BLaER1 treated with 17β-estradiol and CSF1 and Interleukin-3, amounts not matched to agents 10 nM and 100 nM (cell line): ENCODE results near the gene PRELP.

Experiments used
- H3K27ac ChIP-seq, 11 experiments: shearing (Covaris generic); formaldehyde crosslinking; 2 replicates each; pipeline ENCODE4 v1.8.1; 2022
- H3K27me3 ChIP-seq, 11 experiments: shearing (Covaris generic); formaldehyde crosslinking; 2 replicates each; pipeline ENCODE4 v1.8.1; 2022
- H3K36me3 ChIP-seq, 11 experiments: shearing (Covaris generic); formaldehyde crosslinking; 2 replicates each; pipeline ENCODE4 v1.8.1; 2022
- H3K4me1 ChIP-seq, 10 experiments: shearing (Covaris generic); formaldehyde crosslinking; 2 replicates each; pipeline ENCODE4 v1.8.1; 2022
- H3K4me2 ChIP-seq, 11 experiments: shearing (Covaris generic); formaldehyde crosslinking; 2 replicates each; pipeline ENCODE4 v1.8.1; 2022
- H3K4me3 ChIP-seq, 10 experiments: shearing (Covaris generic); formaldehyde crosslinking; 2 replicates each; pipeline ENCODE4 v1.8.1; 2022
- H3K9ac ChIP-seq, 11 experiments: shearing (Covaris generic); formaldehyde crosslinking; 2 replicates each; pipeline ENCODE4 v1.8.1; 2022
- H3K9me3 ChIP-seq, 11 experiments: shearing (Covaris generic); formaldehyde crosslinking; replicated peaks in 1 of 11; 2 replicates each; pipeline ENCODE4 v1.8.1; 2022
- H4K20me1 ChIP-seq, 11 experiments: shearing (Covaris generic); formaldehyde crosslinking; 2 replicates each; pipeline ENCODE4 v1.8.1; 2022
- Cebpa-rat ChIP-seq, 11 experiments: shearing (Covaris generic); IDR thresholded peaks; 2 replicates each; pipeline ENCODE4 v1.8.1; 2022

The PRELP gene

DNA sequence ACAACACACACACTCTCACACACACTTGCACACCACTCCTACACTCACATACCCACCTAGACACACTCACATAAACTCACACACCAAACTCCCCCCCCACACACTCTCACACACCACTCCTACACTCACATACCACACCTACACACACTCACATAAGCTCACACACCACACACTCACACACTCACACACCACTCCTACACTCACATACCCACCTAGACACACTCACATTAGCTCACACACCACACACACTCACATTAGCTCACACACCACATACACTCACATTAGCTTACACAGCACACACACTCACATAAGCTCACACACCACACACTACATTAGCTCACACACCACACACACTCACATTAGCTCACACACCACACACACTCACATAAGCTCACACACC is 51.4 kb downstream of the PRELP start:
- no peaks in the 10 kb centered on the region for H3K36me3 ChIP-seq
- no peak overlapping the region for H3K9ac ChIP-seq
- no peak overlapping the region for H3K27ac ChIP-seq
- H3K27me3 ChIP-seq = no peaks in the 10 kb centered on the region
- H3K4me2 ChIP-seq = no peak overlapping the region
- no peaks in the 10 kb centered on the region for H3K9me3 ChIP-seq
- no peaks in the 10 kb centered on the region for H4K20me1 ChIP-seq
- H3K4me3 ChIP-seq = no peak overlapping the region
- TF ChIP-seq Cebpa-rat (IDR thresholded peaks at IDR 0.05) = no peak
- peaks cover 30 to 56% (median 38%) of the 10 kb centered on the region in 10 experiments for H3K4me1 ChIP-seq

DNA sequence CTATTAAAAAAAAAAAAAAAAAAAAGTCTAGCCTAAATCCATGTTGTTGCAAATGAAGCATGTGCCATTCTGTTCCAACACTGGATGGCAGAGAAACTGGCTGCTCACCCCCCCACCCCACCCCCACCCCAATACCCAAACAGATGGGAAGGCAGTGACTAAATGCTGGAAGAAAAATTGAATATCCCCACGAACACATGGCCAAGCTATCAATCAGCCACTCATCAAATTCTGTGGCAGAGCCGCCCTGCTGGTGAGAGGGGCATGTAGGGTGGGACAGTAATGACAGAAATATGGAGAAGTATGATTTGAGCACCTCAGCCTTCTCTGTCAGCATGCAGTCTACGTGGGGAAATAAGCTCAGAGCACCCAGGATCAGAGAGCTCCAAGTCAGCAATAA is 52.5 kb downstream of the PRELP start:
- no peaks in the 10 kb centered on the region for H3K9me3 ChIP-seq
- no peak overlapping the region for H3K4me3 ChIP-seq
- H3K4me2 ChIP-seq = peak overlapping the region in 5 of 11 experiments; percentile 55 to 75 (median 69); a peak in 9 of 22 replicates
- peaks cover 30 to 56% (median 38%) of the 10 kb centered on the region in 10 experiments for H3K4me1 ChIP-seq
- no peak for TF ChIP-seq Cebpa-rat (IDR thresholded peaks at IDR 0.05)
- no peaks in the 10 kb centered on the region for H4K20me1 ChIP-seq
- H3K27ac ChIP-seq = no peak overlapping the region
- no peak overlapping the region for H3K9ac ChIP-seq
- H3K27me3 ChIP-seq = no peaks in the 10 kb centered on the region
- H3K36me3 ChIP-seq = no peaks in the 10 kb centered on the region

DNA sequence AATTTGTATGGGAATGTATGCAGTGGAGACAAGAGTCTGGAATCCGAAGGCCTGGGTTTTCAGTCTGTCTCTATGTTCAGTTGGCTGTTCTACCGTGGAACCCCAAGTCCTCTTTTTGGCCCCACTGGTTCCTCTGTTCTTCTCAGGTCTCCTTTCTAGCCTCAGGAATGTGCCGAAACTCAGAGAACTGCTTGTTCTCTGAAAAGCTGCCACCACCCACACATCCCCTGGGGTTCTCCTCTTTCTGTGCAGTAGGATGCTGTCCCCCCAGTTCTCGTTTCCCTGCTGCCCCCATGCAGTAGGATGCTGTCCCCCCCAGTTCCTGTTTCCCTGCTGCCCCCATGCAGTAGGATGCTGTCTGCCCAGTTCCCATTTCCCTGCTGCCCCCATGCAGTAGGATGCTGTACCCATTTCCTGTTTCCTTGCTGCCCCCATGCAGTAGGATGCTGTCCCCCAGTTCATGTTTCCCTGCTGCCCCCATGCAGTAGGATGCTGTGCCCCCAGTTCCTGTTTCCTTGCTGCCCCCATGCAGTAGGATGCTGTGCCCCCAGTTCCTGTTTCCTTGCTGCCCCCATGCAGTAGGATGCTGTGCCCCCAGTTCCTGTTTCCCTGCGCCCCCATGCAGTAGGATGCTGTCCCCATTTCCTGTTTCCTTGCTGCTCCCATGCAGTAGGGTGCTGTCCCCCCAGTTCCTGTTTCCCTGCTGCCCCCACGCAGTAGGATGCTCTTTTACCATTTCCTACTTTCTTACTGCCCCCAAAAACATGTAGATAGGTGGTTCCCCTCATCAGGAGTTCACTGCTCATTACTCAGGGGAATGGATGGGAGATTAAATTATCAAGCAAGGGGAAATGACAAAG is 53.6 kb downstream of the PRELP start:
- Histone ChIP-seq H3K4me3 (no peak overlapping the region), H3K27me3 (no peaks in the 10 kb centered on the region), H3K27ac (peak overlapping the region in 4 of 11 experiments; percentile 1 to 32 (median 12); a peak in 5 of 22 replicates), H3K9ac (no peak overlapping the region), H4K20me1 (no peaks in the 10 kb centered on the region), H3K36me3 (no peaks in the 10 kb centered on the region), H3K9me3 (no peaks in the 10 kb centered on the region), H3K4me1 (peaks cover 24 to 49% (median 32%) of the 10 kb centered on the region in 10 experiments), H3K4me2 (peak overlapping the region; percentile 14 to 75 (median 55); a peak in 21 of 22 replicates)
- no peak for TF ChIP-seq Cebpa-rat (IDR thresholded peaks at IDR 0.05)

DNA sequence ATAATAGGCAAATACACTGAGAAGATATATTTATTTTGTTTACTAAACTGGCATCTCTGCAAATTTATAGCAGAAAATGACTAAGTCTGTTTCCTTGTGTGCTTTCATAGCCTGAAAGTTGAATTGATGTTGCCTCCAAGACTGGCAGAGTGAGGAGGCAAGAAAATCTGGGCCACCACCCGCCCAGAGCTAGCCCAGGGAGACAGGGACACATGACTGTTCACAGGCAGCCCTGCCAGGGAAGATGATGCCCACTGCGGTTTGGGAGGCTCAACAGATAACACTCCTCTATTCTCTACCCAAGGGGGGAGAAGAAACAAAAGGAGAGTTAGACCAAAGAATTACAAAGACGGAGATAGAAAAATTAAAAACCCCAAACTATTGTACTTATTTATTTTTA is 55.5 kb downstream of the PRELP start:
- no peak overlapping the region for H3K9ac ChIP-seq
- no peaks in the 10 kb centered on the region for H4K20me1 ChIP-seq
- no peaks in the 10 kb centered on the region for H3K36me3 ChIP-seq
- H3K4me1 ChIP-seq = peaks cover 10 to 30% (median 17%) of the 10 kb centered on the region in 10 experiments; a peak in 18 of 20 replicates
- no peaks in the 10 kb centered on the region for H3K9me3 ChIP-seq
- H3K4me2 ChIP-seq = no peak overlapping the region
- no peak overlapping the region for H3K4me3 ChIP-seq
- no peak overlapping the region for H3K27ac ChIP-seq
- H3K27me3 ChIP-seq = no peaks in the 10 kb centered on the region
- TF ChIP-seq Cebpa-rat (IDR thresholded peaks at IDR 0.05) = no peak

DNA sequence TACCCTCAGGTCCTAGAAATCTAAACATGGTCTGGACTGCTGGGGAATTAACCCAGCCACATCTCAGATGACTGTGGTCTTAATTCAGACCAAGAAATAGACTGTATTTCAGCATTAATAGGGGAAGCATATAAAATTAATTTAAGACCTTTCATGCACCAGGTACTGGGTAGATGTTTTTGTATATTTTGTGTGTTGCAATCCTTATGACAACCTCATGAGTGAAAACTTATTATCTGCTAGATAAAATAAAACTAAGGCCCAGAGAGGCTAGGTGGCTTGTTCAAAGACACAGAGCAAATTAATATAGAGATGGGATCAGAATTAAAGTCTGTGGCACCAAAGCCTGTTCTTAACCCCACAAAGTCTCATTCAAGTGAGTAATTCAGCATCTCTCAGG is 58.4 kb downstream of the PRELP start:
- Histone ChIP-seq H3K4me2 (no peak overlapping the region), H3K36me3 (no peaks in the 10 kb centered on the region), H3K9ac (no peak overlapping the region), H4K20me1 (no peaks in the 10 kb centered on the region), H3K9me3 (no peaks in the 10 kb centered on the region), H3K27me3 (no peaks in the 10 kb centered on the region), H3K27ac (no peak overlapping the region), H3K4me1 (peaks cover 5 to 10% (median 6%) of the 10 kb centered on the region in 10 experiments; a peak in 18 of 20 replicates), H3K4me3 (no peak overlapping the region)
- no peak for TF ChIP-seq Cebpa-rat (IDR thresholded peaks at IDR 0.05)

DNA sequence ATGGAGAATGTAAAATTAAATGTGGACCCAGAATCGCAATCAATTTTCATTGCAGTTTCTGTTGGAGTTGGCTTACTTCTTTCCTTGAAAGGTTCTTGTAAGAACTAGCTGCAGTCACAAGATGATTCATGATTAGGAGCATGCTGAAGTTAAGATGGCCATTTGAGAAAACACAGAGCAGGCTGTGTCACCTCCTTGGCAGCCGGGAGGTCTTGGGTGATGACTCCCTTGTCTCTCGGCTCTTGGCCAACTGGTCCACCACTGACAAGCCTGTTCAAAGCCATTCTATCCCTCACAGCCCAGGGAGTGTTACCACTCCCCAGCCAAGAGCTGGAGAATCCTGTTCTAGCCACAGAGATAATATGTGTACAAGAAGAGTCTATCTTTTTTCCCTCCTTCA is 58.9 kb downstream of the PRELP start:
- H3K36me3 ChIP-seq = no peaks in the 10 kb centered on the region
- H3K4me3 ChIP-seq = no peak overlapping the region
- no peak overlapping the region for H3K27ac ChIP-seq
- no peaks in the 10 kb centered on the region for H3K27me3 ChIP-seq
- no peaks in the 10 kb centered on the region for H4K20me1 ChIP-seq
- H3K9ac ChIP-seq = no peak overlapping the region
- H3K9me3 ChIP-seq = no peaks in the 10 kb centered on the region
- peaks cover under 1 to 5% (median 1%) of the 10 kb centered on the region in 10 experiments; a peak in 14 of 20 replicates for H3K4me1 ChIP-seq
- TF ChIP-seq Cebpa-rat (IDR thresholded peaks at IDR 0.05) = no peak
- H3K4me2 ChIP-seq = no peak overlapping the region

DNA sequence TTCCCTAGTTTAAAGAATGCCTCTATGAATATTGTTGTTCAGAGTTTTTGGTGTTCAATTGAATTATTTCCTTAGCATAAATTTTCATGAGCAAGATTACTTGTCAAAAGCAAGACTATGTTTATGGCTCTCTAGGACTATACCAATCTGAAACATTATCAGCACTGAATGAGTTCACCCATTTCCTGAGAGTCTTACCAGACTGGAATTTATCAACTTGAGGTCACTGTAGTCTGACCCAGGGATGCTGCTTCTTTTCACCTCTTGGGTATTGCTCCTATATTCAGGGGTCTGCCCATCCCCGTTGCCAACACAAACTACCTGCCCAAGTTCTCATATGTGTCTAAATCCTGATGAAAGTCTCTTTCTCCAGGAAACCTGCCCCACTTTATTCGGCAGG is 61.0 kb downstream of the PRELP start:
- Histone ChIP-seq H3K4me2 (no peak overlapping the region; a peak in 1 of 22 replicates), H3K4me1 (no peaks in the 10 kb centered on the region), H3K9ac (no peak overlapping the region), H3K27me3 (no peaks in the 10 kb centered on the region), H3K4me3 (no peak overlapping the region), H4K20me1 (no peaks in the 10 kb centered on the region), H3K9me3 (no peaks in the 10 kb centered on the region), H3K27ac (no peak overlapping the region), H3K36me3 (no peaks in the 10 kb centered on the region)
- no peak for TF ChIP-seq Cebpa-rat (IDR thresholded peaks at IDR 0.05)

DNA sequence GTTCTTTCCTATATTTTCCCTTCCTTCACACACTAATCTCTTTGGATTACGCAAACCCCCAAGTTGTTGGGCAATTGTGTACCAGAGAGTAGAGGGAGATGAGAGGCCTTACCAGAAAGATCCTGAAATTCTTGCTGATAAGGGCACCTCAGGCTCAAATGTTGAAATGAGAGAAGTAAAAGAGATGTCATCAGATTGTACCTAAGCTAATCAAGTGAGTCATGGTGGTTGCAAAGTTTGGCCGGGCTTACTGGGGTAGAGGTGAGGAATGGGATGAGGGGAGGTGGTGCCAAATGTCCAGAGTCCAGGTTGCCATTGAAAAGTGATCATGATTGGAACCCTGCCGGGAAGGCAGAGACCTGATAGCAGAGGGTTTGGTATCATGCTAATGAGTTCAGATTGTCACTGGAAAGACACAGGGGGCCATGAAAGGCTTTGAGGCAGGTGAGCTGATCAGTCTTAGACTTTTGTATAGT is 61.4 kb downstream of the PRELP start:
- Histone ChIP-seq H3K27ac (no peak overlapping the region), H3K4me1 (no peaks in the 10 kb centered on the region), H3K4me2 (no peak overlapping the region; a peak in 1 of 22 replicates), H3K9ac (no peak overlapping the region), H3K36me3 (no peaks in the 10 kb centered on the region), H3K4me3 (no peak overlapping the region), H3K27me3 (no peaks in the 10 kb centered on the region), H3K9me3 (no peaks in the 10 kb centered on the region), H4K20me1 (no peaks in the 10 kb centered on the region)
- no peak for TF ChIP-seq Cebpa-rat (IDR thresholded peaks at IDR 0.05)

DNA sequence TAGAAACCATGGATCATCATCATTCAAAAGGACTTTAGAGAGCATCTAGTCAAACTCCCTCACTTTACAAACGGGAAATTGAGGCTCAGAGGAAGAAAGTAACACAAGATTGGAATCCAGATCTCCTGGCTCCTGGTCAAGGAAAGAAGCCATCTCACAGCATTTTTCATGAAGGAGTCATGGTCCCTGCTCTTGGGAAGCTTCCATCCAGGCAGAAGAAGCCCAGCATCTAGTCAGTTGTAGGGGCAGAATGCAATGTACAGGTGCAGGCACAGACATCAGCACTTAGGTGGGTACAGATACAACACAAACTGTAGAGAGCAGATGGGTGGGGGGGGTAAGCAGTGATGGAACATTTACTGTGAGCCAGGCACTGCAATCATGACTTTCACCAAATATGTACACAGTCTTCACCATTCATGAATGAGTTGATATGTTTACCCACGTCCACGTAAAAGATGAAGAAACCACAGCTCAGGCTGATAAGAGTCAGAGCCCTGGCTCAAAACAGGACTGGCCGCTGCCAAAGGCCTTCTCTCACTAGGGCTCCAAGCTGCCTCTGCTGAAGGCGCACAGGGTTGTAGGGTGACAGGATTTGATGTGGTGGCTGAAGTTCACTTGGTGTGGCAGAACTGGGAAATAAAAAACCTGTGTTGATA is 62.3 kb downstream of the PRELP start:
- Histone ChIP-seq H4K20me1 (no peaks in the 10 kb centered on the region), H3K9ac (no peak overlapping the region), H3K27ac (no peak overlapping the region), H3K27me3 (no peaks in the 10 kb centered on the region), H3K4me1 (no peaks in the 10 kb centered on the region), H3K4me3 (no peak overlapping the region), H3K36me3 (no peaks in the 10 kb centered on the region), H3K9me3 (no peaks in the 10 kb centered on the region), H3K4me2 (no peak overlapping the region)
- TF ChIP-seq Cebpa-rat (IDR thresholded peaks at IDR 0.05) = no peak
